B cell (primary cell): ENCODE results near the gene EML3. TPM values are rescaled to one million over a fixed set of nuclear protein-coding genes. Genes with fewer than 3 reads are reported as not detected.

Experiments used
- ATAC-seq: fragments of 200-7000 bp; cut with Tn5 transposase; one replicate; pipeline ENCODE4 v1.10.0; 2021; ENCODE audit warnings: low read depth, mild to moderate bottlenecking, moderate number of reproducible peaks, moderate library complexity
- CTCF ChIA-PET: fragments of 350-600 bp; sonication (Branson Sonifier 250); formaldehyde crosslinking; loops from one replicate; lab custom pipeline; 2021; ENCODE audit warnings: antibody characterized with exemption, inconsistent platforms; lab: Charles Lee
- POLR2A ChIA-PET: fragments of 350-600 bp; sonication (Branson Sonifier 250); formaldehyde crosslinking; loops from one replicate; lab custom pipeline; 2021; ENCODE audit warnings: antibody characterized with exemption; lab: Charles Lee
- DNase-seq: peaks from one replicate; pipeline ENCODE4 v3.0.0; 2013
- H2AFZ ChIP-seq: 2 replicates; pipeline ENCODE4 v1.6.1; 2012; ENCODE audit warnings: mild to moderate bottlenecking, low read depth, low read length; ENCODE audit not compliant: insufficient read depth, poor library complexity, severe bottlenecking
- H3K27ac ChIP-seq, 2 donors: 1 replicate in 1 of 2; 2 replicates in 1 of 2; pipeline ENCODE4 v1.5.1; 2012 to 2013; ENCODE audit warnings: low read length in 2 of 2, mild to moderate bottlenecking in 2 of 2, moderate library complexity in 1 of 2
- H3K27me3 ChIP-seq, 4 experiments: fragments of 200-600 bp in 1 of 4; sonication (generic) in 1 of 4; replicated peaks in 1 of 4; 1 replicate in 2 of 4; 2 replicates in 2 of 4; pipeline versions ENCODE4 v1.6.1 to v1.7.0; 2013 to 2016; ENCODE audit warnings: low read length in 3 of 4, mild to moderate bottlenecking in 2 of 4, mixed read lengths in 1 of 4, moderate library complexity in 1 of 4; ENCODE audit not compliant: insufficient read depth in 4 of 4, control insufficient read depth in 3 of 4; ENCODE audit errors: control extremely low read depth in 1 of 4
- H3K36me3 ChIP-seq, 2 experiments: replicated peaks in 1 of 2; 1 replicate in 1 of 2; 2 replicates in 1 of 2; pipeline versions ENCODE4 v1.6.1 to v1.7.1; 2013; ENCODE audit warnings: low read length in 1 of 2; ENCODE audit not compliant: insufficient read depth in 2 of 2, control insufficient read depth in 1 of 2; ENCODE audit errors: control extremely low read depth in 1 of 2, extremely low read depth in 1 of 2
- H3K4me1 ChIP-seq, 2 donors: fragments of 200-600 bp in 1 of 2; sonication (generic) in 1 of 2; 1 replicate in 1 of 2; 2 replicates in 1 of 2; pipeline versions ENCODE4 v1.5.1 to v1.6.1; 2013 to 2017; ENCODE audit warnings: low read length in 2 of 2; ENCODE audit not compliant: control insufficient read depth in 2 of 2, insufficient read depth in 2 of 2
- H3K4me2 ChIP-seq: replicated peaks from 2 replicates; pipeline ENCODE3; 2012; ENCODE audit warnings: mild to moderate bottlenecking, low read depth, low read length; ENCODE audit not compliant: poor library complexity, severe bottlenecking
- H3K4me3 ChIP-seq, 5 experiments: fragments of 200-600 bp in 1 of 5; sonication (generic) in 1 of 5; 1 replicate in 3 of 5; 2 replicates in 2 of 5; pipeline versions ENCODE4 v1.5.1 to v1.7.0; 2011 to 2016; ENCODE audit warnings: low read length in 4 of 5, mild to moderate bottlenecking in 4 of 5, low read depth in 2 of 5, control low read depth in 1 of 5, moderate library complexity in 1 of 5; ENCODE audit not compliant: insufficient read depth in 1 of 5; ENCODE audit errors: control extremely low read depth in 1 of 5, extremely low read depth in 1 of 5
- H3K79me2 ChIP-seq: fragments of 200-600 bp; sonication (generic); one replicate; pipeline ENCODE4 v1.6.0; 2016; ENCODE audit warnings: low read length; ENCODE audit not compliant: control insufficient read depth, insufficient read depth
- H3K9ac ChIP-seq: fragments of 200-600 bp; sonication (generic); 2 replicates; pipeline ENCODE4 v1.6.1; 2017; ENCODE audit warnings: mild to moderate bottlenecking, low read length, moderate library complexity
- H3K9me3 ChIP-seq, 3 donors: one replicate each; pipeline versions ENCODE4 v1.6.1 to v1.7.1; 2013; ENCODE audit warnings: low read length in 2 of 3; ENCODE audit not compliant: control insufficient read depth in 2 of 3, insufficient read depth in 1 of 3; ENCODE audit errors: control extremely low read depth in 1 of 3
- H4K20me1 ChIP-seq: 2 replicates; pipeline ENCODE4 v1.6.0; 2012; ENCODE audit warnings: mild to moderate bottlenecking, low read length; ENCODE audit not compliant: insufficient read depth, control insufficient read depth, poor library complexity, severe bottlenecking
- H3K27ac Mint-ChIP-seq: one replicate; pipeline ENCODE4 v1.8.0; 2021; ENCODE audit warnings: mixed read lengths
- H3K27me3 Mint-ChIP-seq: one replicate; pipeline ENCODE4 v1.8.0; 2021; ENCODE audit warnings: mixed read lengths
- H3K4me1 Mint-ChIP-seq: one replicate; pipeline ENCODE4 v1.8.0; 2021; ENCODE audit warnings: mixed read lengths
- H3K4me3 Mint-ChIP-seq: one replicate; pipeline ENCODE4 v1.8.0; 2021; ENCODE audit warnings: mixed read lengths
- H3K9me3 Mint-ChIP-seq: one replicate; pipeline ENCODE4 v1.8.0; 2022; ENCODE audit warnings: mixed read lengths; ENCODE audit not compliant: insufficient read depth
- CTCF ChIP-seq: fragments of 200-600 bp; IDR thresholded peaks from one replicate; pipeline ENCODE4 v1.8.0; 2022; ENCODE audit warnings: antibody characterized with exemption, mild to moderate bottlenecking
- EZH2 ChIP-seq: IDR thresholded peaks from 2 replicates; pipeline ENCODE4 v1.6.1; 2012; ENCODE audit warnings: borderline replicate concordance, low read depth, mild to moderate bottlenecking, moderate library complexity, low read length; ENCODE audit not compliant: insufficient read depth, poor library complexity, severe bottlenecking
- WGBS: methylation state at CpG from one replicate; pipeline ENCODE4 v1.1.5; 2013; ENCODE audit warnings: missing lambda C conversion rate; ENCODE audit not compliant: insufficient coverage; 5-methylcytosine and 5-hydroxymethylcytosine counted together
- intact Hi-C: fragments of 100-400 bp; cut with micrococcal nuclease; formaldehyde crosslinking; loops from one replicate; pipeline ENCODE4 v1.10.0; 2022
- polyA plus RNA-seq: library from polyadenylated mRNA; depleted of rRNA; stranded (reverse); fragments of >200 nt; gene quantifications from 2 replicates; pipeline ENCODE4 v1.2.3, GENCODE V29; 2012
- total RNA-seq, 2 donors: library from RNA; stranded (reverse); fragments of 120-200 nt in 1 of 2; gene quantifications; 1 replicate in 1 of 2; 2 replicates in 1 of 2; pipeline versions ENCODE4 v1.2.3 to v1.2.4, GENCODE V29; 2013 to 2022

The EML3 gene
- total and polyA plus RNA-seq, 2 donors (not counting 1 experiment from before 2014, with no cell fraction given) = 127 to 128 TPM

- H3K4me3 Mint-ChIP-seq = peak overlapping the region; percentile 91
- H3K27me3 Mint-ChIP-seq = no peaks in the 10 kb centered on the region
- Histone ChIP-seq H3K4me2 (peak overlapping the region; percentile 86), H4K20me1 (no peaks in the 10 kb centered on the region), H3K27me3 (no peaks in the 10 kb centered on the region), H3K9me3 (no peaks in the 10 kb centered on the region), H3K36me3 (peaks cover 4 to 51% of the 10 kb centered on the region in 2 experiments), H3K27ac (peak overlapping the region in 1 of 2 donors; percentile 85), H3K79me2 (peaks cover 29% of the 10 kb centered on the region), H3K4me3 (no peak overlapping the region), H2AFZ (no peak overlapping the region), H3K4me1 (peaks cover 23 to 34% of the 10 kb centered on the region in 2 donors), H3K9ac (no peak overlapping the region)
- no peak for DNase-seq
- POLR2A ChIA-PET = interaction anchor here (0.6 to 3.2 kb wide), 11 partner anchors 8 to 160 kb away, joined by 3 to 63 read pairs (median 14); partner anchors contain the start of genes B3GAT3, C11orf98, CSKMT and EEF1G
- ATAC-seq = no peak
- CTCF ChIA-PET = interaction anchor here (0.6 to 5.1 kb wide), 23 partner anchors 8 to 288 kb away, joined by 3 to 47 read pairs (median 5); partner anchors contain the start of genes B3GAT3, C11orf98, CSKMT and EEF1G
- no peaks in the 10 kb centered on the region for H3K9me3 Mint-ChIP-seq
- intact Hi-C loops = loop anchor here (1.0 to 5.0 kb wide), 7 partner anchors 51 to 289 kb away; partner anchors contain the start of genes BSCL2, GNG3, INTS5 and SLC3A2
- no peak overlapping the region for H3K27ac Mint-ChIP-seq
- no peak for TF ChIP-seq EZH2
- no peak for TF ChIP-seq CTCF
- 100% methylated on average over 4 of the region's 8 CpGs for WGBS
- peaks cover 42% of the 10 kb centered on the region for H3K4me1 Mint-ChIP-seq
Measured at GRCh38 chr11:62592989-62593421, 19.6 kb downstream of the EML3 start.
